GM12878 (cell line): ENCODE data around the gene ABHD17C. TPM values are rescaled to one million over a fixed set of nuclear protein-coding genes. Genes with fewer than 3 reads are reported as not detected.

Source experiments
- EP300 ChIP-seq, 2 experiments: fragments of 150-350 bp in 1 of 2; IDR thresholded peaks; 2 replicates each; pipeline ENCODE4 v1.6.1; 2011 to 2012; ENCODE audit warnings: low read depth in 2 of 2, low read length in 2 of 2, borderline replicate concordance in 1 of 2, improper control_type of control experiment in 1 of 2, inconsistent platforms in 1 of 2; ENCODE audit not compliant: control insufficient read depth in 1 of 2
- POLR2AphosphoS2 ChIP-seq: IDR thresholded peaks from 2 replicates; pipeline ENCODE4 v1.6.1; 2011; ENCODE audit warnings: low read depth, mild to moderate bottlenecking, low read length, improper control_type of control experiment, moderate library complexity
- polyA plus RNA-seq, 11 experiments: library from polyadenylated mRNA; depleted of rRNA in 4 of 11; unstranded in 6 of 11; stranded (reverse) in 5 of 11; fragments of >200 nt; fragmentation: Nextera tagmentation in 4 of 11; fragmentation: Illumina TruSeq in 1 of 11; extraction: Ambion mirVana in 4 of 11; extraction: Trizol in 1 of 11; gene quantifications; 1 replicate in 1 of 11; 2 replicates in 10 of 11; pipeline versions ENCODE4 v1.2.1 to v1.2.3, GENCODE V29; 2011 to 2016; ENCODE audit warnings: inconsistent platforms in 2 of 11, missing spikeins in 2 of 11, low read depth in 1 of 11
- total RNA-seq, 4 experiments: library from RNA; depleted of rRNA in 3 of 4; stranded (reverse); fragments of >200 nt in 3 of 4; fragmentation: Illumina TruSeq in 1 of 4; extraction: Trizol in 1 of 4; gene quantifications; 2 replicates each; pipeline versions ENCODE4 v1.2.1 to v1.2.3, GENCODE V29; 2013 to 2021
- TF ChIP-seq, protein P1 (sequence below): fragments of 450-650 bp; IDR thresholded peaks from 2 replicates; pipeline ENCODE4 v1.6.1; 2017; ENCODE audit warnings: antibody characterized with exemption, mild to moderate bottlenecking, moderate library complexity
- TF ChIP-seq, protein P2 (sequence below): IDR thresholded peaks from 2 replicates; pipeline ENCODE4 v1.6.1; 2011; ENCODE audit warnings: low read depth, mild to moderate bottlenecking, low read length, moderate library complexity, borderline replicate concordance; ENCODE audit errors: extremely low read depth
- TF ChIP-seq, protein P3 (sequence below): fragments of 450-650 bp; IDR thresholded peaks from 2 replicates; pipeline ENCODE4 v1.6.1; 2017; ENCODE audit warnings: low read depth, mild to moderate bottlenecking, moderate library complexity

The ABHD17C gene
- total and polyA plus RNA-seq, 10 of the 15 experiments (the other 5 are each of a cell fraction or from before 2014, with no cell fraction given), result 0.92 to 11.4 (median 5.5) TPM

DNA sequence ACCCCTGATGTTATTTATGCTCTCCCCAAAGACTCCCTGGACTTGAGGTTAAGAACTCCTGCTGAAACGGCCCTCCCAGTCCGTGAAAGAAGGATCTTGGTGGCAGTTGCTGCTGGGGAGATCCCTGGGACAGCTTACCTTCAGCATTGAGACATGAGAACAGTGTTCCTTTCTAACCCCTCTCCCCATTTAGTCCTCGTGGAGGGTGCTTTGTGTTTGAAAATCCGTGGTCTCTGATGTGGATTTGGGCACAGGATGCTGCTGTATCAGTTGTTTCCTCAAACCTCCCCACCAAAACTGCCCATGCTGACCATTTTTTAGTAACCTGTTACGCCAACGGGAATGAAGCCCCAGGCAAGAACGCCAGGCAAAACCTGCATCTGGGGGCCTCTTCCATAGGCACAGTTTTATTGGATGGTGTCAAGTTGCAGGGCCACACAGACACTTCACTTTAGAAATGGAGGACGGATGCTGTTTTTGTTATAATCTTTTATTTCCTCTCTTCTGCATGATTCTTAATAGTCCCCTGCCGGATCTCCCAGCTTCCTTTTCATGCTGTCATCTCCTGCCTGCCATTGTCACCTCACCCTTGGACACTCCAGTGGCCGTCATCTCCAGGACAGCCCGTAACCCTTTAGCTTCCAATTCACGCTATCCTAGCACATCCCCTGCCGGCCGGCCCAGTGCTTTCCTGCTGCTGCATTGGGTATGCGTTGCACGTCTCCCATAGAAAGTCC lies 52.4 kb downstream of the ABHD17C start (continued):
- TF ChIP-seq, protein P1, sequence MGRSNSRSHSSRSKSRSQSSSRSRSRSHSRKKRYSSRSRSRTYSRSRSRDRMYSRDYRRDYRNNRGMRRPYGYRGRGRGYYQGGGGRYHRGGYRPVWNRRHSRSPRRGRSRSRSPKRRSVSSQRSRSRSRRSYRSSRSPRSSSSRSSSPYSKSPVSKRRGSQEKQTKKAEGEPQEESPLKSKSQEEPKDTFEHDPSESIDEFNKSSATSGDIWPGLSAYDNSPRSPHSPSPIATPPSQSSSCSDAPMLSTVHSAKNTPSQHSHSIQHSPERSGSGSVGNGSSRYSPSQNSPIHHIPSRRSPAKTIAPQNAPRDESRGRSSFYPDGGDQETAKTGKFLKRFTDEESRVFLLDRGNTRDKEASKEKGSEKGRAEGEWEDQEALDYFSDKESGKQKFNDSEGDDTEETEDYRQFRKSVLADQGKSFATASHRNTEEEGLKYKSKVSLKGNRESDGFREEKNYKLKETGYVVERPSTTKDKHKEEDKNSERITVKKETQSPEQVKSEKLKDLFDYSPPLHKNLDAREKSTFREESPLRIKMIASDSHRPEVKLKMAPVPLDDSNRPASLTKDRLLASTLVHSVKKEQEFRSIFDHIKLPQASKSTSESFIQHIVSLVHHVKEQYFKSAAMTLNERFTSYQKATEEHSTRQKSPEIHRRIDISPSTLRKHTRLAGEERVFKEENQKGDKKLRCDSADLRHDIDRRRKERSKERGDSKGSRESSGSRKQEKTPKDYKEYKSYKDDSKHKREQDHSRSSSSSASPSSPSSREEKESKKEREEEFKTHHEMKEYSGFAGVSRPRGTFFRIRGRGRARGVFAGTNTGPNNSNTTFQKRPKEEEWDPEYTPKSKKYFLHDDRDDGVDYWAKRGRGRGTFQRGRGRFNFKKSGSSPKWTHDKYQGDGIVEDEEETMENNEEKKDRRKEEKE, result no peak
- TF ChIP-seq, protein P2, sequence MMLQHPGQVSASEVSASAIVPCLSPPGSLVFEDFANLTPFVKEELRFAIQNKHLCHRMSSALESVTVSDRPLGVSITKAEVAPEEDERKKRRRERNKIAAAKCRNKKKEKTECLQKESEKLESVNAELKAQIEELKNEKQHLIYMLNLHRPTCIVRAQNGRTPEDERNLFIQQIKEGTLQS, result no peak
- no peak for TF ChIP-seq POLR2AphosphoS2
- no peak for TF ChIP-seq EP300 (IDR thresholded peaks at IDR 0.05; ENCODE audit: borderline replicate concordance in 1 of 2, control insufficient read depth in 1 of 2, low read depth in 2 of 2, low read length in 2 of 2)
- TF ChIP-seq, protein P3, sequence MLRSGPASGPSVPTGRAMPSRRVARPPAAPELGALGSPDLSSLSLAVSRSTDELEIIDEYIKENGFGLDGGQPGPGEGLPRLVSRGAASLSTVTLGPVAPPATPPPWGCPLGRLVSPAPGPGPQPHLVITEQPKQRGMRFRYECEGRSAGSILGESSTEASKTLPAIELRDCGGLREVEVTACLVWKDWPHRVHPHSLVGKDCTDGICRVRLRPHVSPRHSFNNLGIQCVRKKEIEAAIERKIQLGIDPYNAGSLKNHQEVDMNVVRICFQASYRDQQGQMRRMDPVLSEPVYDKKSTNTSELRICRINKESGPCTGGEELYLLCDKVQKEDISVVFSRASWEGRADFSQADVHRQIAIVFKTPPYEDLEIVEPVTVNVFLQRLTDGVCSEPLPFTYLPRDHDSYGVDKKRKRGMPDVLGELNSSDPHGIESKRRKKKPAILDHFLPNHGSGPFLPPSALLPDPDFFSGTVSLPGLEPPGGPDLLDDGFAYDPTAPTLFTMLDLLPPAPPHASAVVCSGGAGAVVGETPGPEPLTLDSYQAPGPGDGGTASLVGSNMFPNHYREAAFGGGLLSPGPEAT, result no peak
- TF ChIP-seq, all 136 proteins: peak for 0
